DOHH2 (cell line): ENCODE measurements around the gene JUP.

Experiments used
- H3F3A ChIP-seq: fragments of 200-600 bp; sonication (generic), shearing (Covaris generic); 2 replicates; pipeline ENCODE4 v1.6.0; 2016; ENCODE audit warnings: antibody characterized with exemption, mild to moderate bottlenecking; ENCODE audit not compliant: control insufficient read depth, insufficient read depth
- H3K27ac ChIP-seq: fragments of 200-600 bp; sonication (generic); 2 replicates; pipeline ENCODE4 v1.5.1; 2014; ENCODE audit warnings: low read depth, mild to moderate bottlenecking, low read length, moderate library complexity
- H3K27me3 ChIP-seq: fragments of 200-600 bp; sonication (generic); 2 replicates; pipeline ENCODE4 v1.6.1; 2014; ENCODE audit warnings: mild to moderate bottlenecking, low read length, mixed read lengths; ENCODE audit not compliant: control insufficient read depth
- H3K36me3 ChIP-seq: fragments of 200-600 bp; sonication (generic); 2 replicates; pipeline ENCODE4 v1.6.1; 2014; ENCODE audit warnings: mild to moderate bottlenecking, low read length, moderate library complexity, mixed read lengths; ENCODE audit not compliant: control insufficient read depth
- H3K4me1 ChIP-seq: fragments of 200-600 bp; sonication (generic); 2 replicates; pipeline ENCODE4 v1.6.1; 2014; ENCODE audit warnings: mild to moderate bottlenecking, low read length, mixed read lengths; ENCODE audit not compliant: control insufficient read depth
- H3K4me2 ChIP-seq: fragments of 200-600 bp; sonication (generic); 2 replicates; pipeline ENCODE4 v1.6.0; 2014; ENCODE audit warnings: mild to moderate bottlenecking, low read length, moderate library complexity
- H3K4me3 ChIP-seq: fragments of 200-600 bp; sonication (generic); 2 replicates; pipeline ENCODE4 v1.5.1; 2014; ENCODE audit warnings: mild to moderate bottlenecking, low read length, mixed read lengths
- H3K79me2 ChIP-seq: fragments of 200-600 bp; sonication (generic); 2 replicates; pipeline ENCODE4 v1.6.1; 2014; ENCODE audit warnings: mild to moderate bottlenecking, low read length, mixed read lengths; ENCODE audit not compliant: control insufficient read depth
- H3K9me2 ChIP-seq: fragments of 200-600 bp; sonication (generic); replicated peaks from 2 replicates; pipeline ENCODE4 v1.6.1; 2014; ENCODE audit warnings: mild to moderate bottlenecking, low read length, mixed read lengths; ENCODE audit not compliant: control insufficient read depth
- H3K9me3 ChIP-seq: fragments of 200-600 bp; sonication (generic); 2 replicates; pipeline ENCODE4 v1.6.1; 2014; ENCODE audit warnings: antibody characterized with exemption, low read length, mixed read lengths; ENCODE audit not compliant: control insufficient read depth, insufficient read depth
- H4K20me1 ChIP-seq: fragments of 200-600 bp; sonication (generic); 2 replicates; pipeline ENCODE4 v1.6.0; 2014; ENCODE audit warnings: low read depth, mild to moderate bottlenecking, antibody characterized with exemption, low read length, moderate library complexity; ENCODE audit not compliant: control insufficient read depth, insufficient read depth
- EZH2phosphoT487 ChIP-seq: fragments of 200-600 bp; sonication (generic); IDR thresholded peaks from 2 replicates; pipeline ENCODE4 v1.6.1; 2017; ENCODE audit warnings: borderline replicate concordance, mild to moderate bottlenecking, antibody characterized with exemption, low read length, moderate library complexity, mixed read lengths
- TF ChIP-seq, protein P1 (sequence below): fragments of 200-600 bp; sonication (generic); IDR thresholded peaks from one replicate; pipeline ENCODE4 v1.5.1; 2014; ENCODE audit warnings: antibody characterized with exemption, mild to moderate bottlenecking, low read depth, low read length; ENCODE audit not compliant: poor library complexity, severe bottlenecking

JUP gene

DNA sequence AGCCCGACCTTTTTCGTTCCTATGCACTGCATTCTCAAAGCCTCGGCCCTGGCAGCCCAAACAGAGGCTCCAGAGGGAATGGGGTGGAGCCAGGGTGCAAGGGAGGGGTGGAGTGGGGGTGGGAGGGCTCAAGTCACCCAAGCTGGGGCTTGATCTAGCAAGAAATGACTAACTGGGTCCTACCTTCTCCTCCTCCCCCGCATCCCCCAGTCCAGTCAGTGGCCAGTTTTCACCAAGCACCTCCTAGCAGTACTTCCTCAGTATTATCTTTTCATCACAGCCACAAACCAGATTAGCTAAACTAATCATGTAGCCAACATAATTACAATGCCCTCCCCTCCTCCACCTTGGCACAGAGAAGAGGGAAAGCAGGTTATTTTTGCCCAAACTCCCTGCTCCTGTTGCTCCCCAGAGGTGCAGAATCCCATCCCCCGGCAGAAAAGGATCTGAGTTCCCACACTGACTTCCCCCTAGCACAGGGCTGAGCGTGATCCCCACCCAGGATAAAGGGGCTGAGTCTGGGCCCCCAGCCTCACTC, 2.2 kb downstream of the JUP start:
- Histone ChIP-seq H4K20me1 (no peaks in the 10 kb centered on the region), H3K36me3 (no peaks in the 10 kb centered on the region), H3K4me3 (no peak overlapping the region), H3K27me3 (peaks cover 57% of the 10 kb centered on the region), H3K4me1 (peaks cover 25% of the 10 kb centered on the region), H3K79me2 (no peaks in the 10 kb centered on the region), H3K4me2 (no peak overlapping the region), H3F3A (no peaks in the 10 kb centered on the region), H3K9me3 (no peaks in the 10 kb centered on the region), H3K9me2 (no peaks in the 10 kb centered on the region), H3K27ac (no peak overlapping the region)
- no peak for TF ChIP-seq EZH2phosphoT487
- TF ChIP-seq, protein P1, sequence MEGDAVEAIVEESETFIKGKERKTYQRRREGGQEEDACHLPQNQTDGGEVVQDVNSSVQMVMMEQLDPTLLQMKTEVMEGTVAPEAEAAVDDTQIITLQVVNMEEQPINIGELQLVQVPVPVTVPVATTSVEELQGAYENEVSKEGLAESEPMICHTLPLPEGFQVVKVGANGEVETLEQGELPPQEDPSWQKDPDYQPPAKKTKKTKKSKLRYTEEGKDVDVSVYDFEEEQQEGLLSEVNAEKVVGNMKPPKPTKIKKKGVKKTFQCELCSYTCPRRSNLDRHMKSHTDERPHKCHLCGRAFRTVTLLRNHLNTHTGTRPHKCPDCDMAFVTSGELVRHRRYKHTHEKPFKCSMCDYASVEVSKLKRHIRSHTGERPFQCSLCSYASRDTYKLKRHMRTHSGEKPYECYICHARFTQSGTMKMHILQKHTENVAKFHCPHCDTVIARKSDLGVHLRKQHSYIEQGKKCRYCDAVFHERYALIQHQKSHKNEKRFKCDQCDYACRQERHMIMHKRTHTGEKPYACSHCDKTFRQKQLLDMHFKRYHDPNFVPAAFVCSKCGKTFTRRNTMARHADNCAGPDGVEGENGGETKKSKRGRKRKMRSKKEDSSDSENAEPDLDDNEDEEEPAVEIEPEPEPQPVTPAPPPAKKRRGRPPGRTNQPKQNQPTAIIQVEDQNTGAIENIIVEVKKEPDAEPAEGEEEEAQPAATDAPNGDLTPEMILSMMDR: no peak

DNA sequence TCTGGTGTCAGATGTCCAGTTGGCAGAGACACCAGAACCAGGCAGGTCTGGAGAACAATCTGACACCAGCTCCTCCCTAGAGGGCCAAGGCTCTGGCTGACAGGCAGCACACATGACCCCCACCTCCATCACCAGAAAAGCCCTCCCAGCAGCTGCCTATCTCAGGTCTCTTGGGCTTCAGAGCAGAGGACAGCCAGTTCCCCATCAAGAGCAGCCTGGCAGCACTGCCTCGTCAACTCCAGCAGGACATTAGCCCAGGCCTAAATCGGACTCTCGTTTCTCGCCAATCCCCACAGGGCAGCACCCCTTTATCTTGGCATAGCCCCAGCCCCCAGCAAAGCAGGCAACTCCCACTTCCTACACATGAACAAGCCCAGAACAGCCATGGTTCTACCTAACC, 4.4 kb downstream of the JUP start:
- TF ChIP-seq, protein P1: no peak
- no peak for TF ChIP-seq EZH2phosphoT487
- Histone ChIP-seq H3K4me1 (peaks cover 25% of the 10 kb centered on the region), H3K4me3 (no peak overlapping the region), H3K9me3 (no peaks in the 10 kb centered on the region), H4K20me1 (no peaks in the 10 kb centered on the region), H3K36me3 (no peaks in the 10 kb centered on the region), H3K27ac (no peak overlapping the region), H3K79me2 (no peaks in the 10 kb centered on the region), H3K4me2 (no peak overlapping the region), H3K9me2 (no peaks in the 10 kb centered on the region), H3F3A (no peaks in the 10 kb centered on the region), H3K27me3 (peaks cover 41% of the 10 kb centered on the region)

DNA sequence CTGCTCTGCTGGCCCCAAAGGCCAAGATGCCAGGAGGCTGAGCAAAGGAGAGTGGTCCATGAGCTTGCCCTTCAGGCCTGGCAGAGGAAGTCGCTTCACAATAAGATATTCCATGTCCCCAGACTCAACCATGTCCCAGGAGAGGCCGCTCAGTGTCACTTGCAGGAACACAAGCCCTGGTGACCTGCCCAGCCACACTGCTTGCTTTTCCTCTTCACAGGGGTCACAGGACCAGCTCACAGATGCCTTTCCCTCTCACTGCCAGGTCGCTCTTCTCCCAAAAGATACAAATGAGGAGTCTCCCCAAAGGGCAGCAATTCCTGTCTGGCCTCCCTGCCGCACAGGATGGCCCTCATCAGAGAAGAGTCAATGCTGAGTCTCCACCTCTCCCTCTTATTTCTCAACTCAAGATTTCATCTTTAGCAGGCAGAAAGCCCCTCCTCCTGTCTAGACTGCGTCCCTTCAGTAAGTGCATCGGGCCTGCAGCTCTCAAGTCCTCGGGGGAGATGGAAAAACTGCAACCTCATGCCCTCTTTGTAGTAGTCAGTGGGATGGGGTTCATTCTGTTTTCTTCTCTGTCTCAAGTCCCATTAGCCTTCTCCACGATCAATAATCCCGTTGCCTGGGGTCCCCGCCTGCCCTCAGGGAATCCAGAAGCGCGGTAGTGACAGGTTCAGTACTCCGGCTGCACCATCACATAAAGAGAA, 5.0 kb downstream of the JUP start:
- Histone ChIP-seq H3K27me3 (peaks cover 37% of the 10 kb centered on the region), H3K4me2 (no peak overlapping the region), H4K20me1 (no peaks in the 10 kb centered on the region), H3K4me3 (no peak overlapping the region), H3K79me2 (no peaks in the 10 kb centered on the region), H3K36me3 (no peaks in the 10 kb centered on the region), H3K9me3 (no peaks in the 10 kb centered on the region), H3F3A (no peaks in the 10 kb centered on the region), H3K27ac (no peak overlapping the region), H3K4me1 (peaks cover 22% of the 10 kb centered on the region), H3K9me2 (no peaks in the 10 kb centered on the region)
- no peak for TF ChIP-seq EZH2phosphoT487
- TF ChIP-seq, protein P1: no peak
